GM19238 (cell line): Measurements from ENCODE around the gene TRAPPC14.

ENCODE experiments used
- DNase-seq: peaks from one replicate; pipeline ENCODE4 v3.0.0; 2011; ENCODE audit warnings: low spot score; ENCODE audit not compliant: insufficient read length

The TRAPPC14 gene

DNA sequence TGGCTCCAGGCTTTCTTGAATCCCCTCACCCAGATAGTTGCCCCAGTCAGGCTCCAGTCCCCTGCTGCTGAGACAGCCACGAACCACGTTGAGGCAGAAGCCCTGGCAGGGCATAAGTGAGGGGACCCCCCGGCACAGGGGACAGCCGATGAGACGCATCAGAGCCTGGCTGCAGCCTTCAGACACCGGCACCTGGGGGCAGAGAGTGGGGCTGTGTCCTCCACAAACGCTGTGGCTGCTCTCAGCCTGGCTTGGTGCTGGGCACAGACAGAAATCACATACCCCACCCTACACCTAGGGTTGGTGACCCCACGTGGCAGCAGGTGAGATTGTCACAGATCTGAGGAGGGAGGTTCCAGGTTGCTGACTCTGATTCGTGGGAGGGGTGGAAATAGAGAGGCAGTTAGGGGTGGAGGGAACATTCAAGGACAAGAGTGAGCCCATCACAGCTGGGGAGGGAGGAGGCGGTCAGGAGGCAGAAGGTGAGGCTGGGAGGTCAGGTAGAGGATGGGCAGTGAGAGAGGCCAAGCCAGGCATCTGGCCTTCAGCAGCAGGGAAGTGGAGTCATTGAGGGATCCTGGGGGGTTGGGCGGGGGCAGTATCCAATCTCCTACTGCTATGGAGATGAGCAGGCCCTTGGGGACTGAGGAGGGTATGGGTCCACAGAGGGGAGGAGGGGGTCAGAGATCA is 15.4 kb upstream of the TRAPPC14 start:
- no peak for DNase-seq

DNA sequence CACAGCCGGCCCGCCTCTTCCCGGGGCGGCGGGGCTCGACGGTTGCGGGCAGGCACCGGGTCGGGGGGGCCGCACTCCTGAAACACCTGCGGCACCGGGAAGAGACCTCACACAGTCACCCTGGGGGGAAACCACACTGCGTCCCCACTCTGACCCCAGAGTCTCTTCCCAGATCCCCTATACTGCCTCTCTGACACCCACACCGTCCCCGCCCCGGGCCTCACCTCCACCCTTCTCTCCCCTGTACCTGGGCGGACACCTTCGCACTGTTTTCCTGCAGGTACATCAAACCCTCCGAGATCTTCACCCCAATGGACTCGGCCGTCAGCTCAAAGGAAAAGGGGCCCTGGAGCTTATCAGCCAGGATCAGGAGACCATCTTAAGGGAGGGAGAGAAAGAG is 13.3 kb upstream of the TRAPPC14 start:
- no peak for DNase-seq

- DNase-seq, result no peak
Measured at GRCh38 chr7:100171087-100171681, 12.7 kb upstream of the TRAPPC14 start.

- DNase-seq, result no peak
Measured at GRCh38 chr7:100170101-100170897, 11.8 kb upstream of the TRAPPC14 start.

DNA sequence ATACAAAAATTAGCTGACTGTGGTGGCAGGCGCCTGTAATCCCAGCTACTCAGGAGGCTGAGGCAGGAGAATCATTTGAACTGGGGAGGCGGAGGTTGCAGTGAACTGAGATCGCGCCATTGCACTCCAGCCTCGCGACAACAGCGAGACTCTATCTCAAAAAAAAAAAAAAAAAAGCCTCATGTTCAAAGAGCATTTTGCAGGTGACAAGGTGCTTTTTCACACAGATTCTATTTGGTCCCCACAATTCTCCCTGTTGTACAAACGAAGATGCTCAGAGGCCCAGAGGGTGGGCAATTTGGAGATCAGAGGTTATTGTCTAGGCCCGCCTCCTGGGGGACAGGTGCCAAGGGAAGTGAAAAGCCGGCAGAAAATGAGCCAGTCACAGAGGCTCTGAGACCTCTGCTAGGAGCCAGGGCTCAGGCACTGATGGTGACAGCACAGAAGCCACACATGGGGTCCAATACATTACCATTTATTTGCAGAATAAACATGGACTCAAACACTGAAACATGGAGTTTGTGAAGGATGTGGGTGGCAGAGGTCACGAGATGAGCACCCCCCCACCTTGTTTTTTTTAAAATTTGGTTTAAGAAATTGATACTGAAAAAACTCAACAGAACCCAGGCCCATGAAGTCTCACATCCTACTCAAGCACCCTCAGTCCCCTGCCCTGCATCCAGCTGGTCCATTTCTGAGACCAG is 10.8 kb upstream of the TRAPPC14 start:
- DNase-seq, result no peak

GRCh38 chr7:100167912-100168323 is 9.4 kb upstream of the TRAPPC14 start:
- no peak for DNase-seq

DNA sequence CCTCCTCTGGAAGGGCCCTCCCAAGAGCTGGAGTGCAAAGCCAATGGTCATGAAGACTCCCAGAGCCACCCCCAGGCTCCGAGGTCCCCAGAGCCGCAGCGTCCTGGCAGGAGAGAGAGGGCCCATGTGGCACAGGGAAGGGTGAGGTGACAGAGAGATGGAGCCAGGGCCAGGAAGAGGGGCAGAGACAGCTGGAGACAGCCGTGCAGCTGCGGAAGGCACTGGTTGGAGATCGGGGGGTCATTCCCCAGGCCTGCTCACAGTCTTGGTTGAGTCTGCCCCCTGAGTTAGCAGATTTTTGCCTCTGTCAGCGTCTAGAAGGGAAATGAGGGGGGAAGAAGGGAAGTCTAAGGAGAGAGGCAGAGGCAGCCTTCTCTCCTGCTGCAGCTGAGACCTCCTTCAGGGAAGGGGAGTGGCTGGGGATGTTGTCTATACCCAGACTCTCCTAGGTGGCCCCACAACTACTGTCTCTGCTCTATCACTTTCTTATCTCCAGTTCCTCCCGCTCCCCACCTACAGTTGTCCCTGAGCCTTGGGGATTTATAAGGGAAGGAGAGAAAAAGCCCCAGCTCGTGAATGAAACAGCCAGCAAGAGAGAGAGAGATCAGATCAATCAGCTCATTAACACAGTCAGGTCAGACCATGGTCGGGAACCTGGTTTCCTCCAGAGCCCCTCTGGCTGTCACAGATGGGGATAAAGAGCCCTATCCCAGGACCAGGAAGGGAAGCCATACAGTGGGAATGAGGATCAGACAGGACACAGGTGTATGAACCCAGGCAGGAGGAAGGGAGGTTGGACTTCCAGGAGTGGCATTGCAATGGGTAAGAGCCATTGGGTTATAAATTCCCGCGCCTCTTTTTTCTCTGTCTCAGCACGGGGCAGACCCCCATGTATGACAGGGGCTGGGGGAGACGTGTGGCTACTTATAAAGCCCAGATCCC is 8.7 kb upstream of the TRAPPC14 start:
- no peak for DNase-seq

DNA sequence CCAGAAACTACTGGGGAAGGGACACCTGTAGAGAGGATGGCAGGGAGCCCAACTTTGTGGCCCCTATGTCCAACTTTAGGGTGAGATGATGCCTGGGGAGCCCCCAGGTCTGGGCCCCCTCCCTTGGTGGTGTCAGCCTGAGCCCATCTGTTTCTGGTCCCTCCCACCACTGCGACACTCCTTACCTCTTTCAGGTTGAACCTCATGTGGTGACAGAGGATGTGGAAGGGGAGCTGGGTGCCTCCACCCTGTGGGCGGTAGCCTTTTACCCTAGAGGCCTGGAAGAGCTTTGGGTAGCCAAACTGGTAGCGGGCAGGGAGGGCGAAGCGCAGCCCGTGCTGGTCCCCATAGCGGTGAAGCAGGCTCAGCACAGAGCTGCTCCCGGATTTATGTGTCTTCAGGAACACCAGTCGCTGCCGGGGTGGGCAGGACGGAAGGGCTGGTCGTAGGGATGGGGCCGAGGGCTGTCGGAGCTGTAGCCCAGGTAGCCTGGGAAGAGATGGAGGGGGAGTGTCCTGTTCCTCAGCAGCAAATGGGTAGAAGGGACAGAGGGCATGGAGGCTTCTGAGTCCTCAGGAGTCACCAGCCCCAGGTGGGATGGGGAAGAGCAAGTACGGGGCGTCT is 7.9 kb upstream of the TRAPPC14 start:
- no peak for DNase-seq

DNA sequence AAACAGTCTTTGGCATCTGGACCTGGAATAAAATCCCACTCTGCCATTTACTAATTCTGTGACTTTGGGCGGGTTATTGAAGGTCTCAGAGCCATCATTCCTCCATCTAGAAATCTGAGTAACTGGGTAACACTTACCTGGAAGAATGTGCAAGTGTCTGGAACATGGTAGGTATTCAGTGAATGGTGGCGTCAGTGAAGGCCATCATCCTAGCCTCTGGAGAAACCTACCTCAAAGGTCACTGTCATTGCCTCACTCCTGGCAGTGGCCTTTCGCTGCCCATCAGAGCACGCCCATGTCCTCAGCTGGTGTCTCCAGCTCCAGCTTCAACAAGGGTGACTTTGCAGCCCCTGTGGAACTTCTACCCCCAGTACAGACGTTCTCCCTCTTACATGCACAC is 5.3 kb upstream of the TRAPPC14 start:
- no peak for DNase-seq

DNA sequence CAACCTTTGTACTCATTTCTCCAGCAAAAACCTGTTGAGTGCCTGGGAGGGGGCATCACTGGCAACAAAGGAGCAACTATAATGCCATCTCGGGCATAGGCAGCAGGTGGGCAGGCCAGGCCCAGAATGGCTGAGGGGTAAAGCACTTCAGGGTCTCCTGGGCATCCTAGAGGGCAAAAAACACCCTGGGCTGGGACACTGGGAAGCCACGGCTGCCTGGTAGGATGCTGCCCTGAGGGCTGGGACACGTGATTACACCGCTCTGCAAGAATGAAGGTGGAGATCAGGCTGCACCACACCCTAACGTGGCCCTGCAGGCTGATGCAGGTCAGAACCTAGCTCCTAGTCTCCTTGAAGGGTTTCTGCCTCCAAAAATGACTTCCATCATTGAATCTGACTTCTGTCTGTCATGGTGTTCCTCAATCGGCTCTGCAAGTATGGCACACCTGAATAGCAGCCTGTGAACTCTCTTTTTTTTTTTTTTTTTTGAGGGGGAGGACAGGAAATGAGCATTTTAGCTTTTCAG is 4.5 kb upstream of the TRAPPC14 start:
- DNase-seq, result no peak

DNA sequence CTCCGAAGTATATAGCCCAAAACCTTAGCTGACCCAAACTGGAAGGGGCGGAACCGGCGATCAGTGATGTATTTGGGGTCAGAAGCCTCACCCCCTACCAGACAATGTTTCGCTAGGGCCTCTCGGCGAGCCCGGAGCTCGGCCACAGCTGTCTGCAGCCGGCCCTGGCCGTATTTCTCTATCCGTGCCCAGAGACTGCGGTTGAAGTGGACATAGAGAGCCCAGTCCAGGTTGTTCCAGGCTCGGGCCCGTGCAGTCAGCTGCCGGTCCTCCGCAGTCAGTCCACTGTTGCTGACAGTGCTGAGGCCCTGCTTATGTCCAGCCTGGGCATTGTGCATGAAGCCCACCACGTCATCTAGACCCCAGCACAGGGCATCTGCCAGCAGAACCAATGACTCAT is 1.5 kb upstream of the TRAPPC14 start:
- DNase-seq, result no peak

DNA sequence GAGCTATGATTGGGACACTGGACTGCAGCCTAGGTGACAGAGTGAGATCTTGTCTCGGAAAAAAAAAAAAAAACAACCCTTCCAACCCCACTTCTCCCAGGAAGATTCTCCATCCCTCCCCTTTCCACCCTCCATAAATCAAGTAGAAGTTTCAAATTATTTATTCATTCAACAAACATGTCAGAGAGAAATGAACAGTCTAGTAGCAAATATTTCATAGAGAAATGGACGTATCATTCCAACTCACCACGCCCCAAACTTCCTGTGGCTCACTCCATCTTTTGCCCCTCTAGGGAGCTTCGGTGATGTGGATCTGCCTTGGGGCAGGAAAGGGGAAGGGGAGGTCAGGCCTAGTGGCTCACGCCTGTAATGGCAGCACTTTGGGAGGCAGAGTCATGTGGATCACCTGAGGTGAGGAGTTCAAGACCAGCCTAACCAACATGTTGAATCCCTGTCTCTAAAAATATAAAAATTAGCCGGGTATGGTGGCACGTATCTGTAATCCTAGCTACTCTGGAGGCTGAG is 638 bp upstream of the TRAPPC14 start:
- DNase-seq, result no peak

DNA sequence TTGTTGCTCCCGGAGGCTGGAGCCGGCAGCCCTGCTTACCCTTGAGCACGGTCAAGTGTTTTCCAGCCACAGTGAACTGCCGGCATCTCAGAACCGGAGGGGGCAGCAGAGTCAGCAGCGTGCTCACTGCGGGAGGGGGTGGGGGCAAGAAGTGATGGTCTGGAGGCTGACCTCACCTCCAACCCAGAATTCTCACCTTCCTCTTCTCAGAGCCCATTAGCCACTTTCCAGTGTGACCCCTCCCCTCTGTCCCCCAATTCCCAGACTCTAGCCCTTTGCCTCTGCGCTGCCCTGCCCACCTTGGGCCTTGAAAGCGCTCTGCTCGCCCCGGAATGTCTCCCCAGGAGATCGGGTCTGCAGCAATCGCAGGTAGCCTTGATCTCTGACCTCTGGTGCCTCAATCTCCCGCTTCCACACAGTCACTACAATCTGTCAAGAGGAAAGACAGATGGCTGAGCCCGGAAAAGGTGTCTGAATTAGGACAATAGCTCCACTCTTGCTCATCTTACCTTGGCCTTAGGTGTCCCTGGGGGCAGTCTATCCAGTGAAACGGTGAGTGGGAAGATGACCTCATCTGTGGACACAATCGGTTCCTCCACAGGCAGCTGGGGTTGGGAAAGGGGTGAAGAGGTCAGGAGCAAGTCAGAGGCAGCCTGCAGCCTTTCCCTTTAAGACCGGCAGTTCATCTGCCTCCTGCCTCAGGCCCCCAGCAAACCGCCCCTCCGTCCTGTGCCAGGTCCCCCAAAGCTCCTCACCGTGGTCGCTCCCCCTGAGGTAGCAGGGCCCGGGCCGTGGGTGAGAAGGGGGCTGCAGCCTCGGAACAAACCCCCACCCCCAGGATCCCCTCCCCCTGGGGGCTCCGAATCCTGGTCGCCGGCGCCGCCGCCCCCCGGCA is 942 bp downstream of the TRAPPC14 start:
- no peak for DNase-seq

GRCh38 chr7:100157069-100157333 is 1.5 kb downstream of the TRAPPC14 start:
- no peak for DNase-seq

DNA sequence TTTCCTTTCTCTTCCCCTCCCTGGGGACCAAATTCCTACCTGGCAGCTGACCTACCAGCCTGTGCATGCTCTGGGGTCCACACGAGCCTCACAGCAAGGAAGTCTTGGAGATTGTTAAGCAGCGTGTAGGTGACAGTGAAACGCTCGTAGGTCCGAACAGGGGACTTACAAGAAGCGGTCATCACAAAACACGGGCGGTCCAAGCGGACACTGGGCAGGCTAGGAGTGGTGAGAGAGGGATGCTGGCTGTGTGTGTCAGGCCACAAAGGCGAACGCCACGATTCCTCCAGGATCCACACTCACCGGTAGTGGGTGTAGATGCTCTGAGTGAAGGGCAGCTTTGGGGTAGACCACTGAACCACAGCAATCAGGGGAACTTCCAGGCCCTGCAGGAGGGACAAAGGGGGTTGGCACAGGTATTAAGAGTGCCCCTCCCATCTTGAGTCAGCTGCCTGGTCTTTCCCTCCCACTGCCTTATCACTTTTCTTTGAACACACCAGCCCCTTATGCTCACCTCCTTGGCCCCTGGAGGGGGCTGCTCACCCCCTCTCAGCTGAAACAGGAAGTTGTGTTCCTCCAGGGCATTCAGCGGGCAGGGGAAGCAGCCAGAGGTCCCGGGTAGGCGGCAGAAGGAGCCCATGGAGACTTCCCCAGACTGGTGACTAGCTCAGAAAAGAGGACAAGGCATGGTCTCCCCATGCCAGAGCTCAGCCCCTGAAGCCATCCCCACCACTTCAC is 2.0 kb downstream of the TRAPPC14 start:
- no peak for DNase-seq

DNA sequence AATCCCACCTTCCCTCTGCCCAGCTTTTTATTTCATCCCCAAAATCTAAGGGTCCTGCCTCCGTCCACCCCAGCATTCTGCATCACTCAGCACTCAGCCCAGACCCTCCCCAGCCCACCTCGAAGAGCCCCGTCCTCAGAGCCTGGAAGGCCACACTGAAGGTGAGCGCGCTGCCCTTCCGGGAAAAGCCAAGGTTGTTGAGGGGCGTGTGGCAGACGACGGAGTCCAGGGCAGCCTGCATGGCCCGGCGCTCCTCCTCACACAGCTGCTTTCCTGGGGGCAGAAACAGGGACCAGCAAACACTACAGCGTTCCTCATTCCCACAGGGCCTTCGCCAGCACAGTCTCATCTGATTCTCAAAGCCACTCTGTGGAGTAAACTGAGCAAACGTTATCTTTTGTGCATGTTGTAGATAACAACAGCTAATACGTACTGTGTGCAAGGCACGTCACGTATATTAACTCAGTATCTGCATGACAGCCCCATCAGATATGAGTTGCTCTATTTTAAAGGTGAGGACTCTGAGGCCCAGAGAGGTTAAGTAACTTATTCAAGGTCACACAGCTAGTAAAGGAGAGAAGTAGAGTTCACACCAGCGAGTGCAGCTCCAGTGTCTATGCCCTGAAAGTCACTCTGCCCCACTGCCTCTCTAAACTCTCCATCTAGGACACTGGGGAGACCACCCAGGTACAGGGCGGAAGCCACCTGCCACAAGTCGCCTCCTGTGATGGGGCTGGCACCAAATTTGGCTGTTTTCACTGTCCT is 2.8 kb downstream of the TRAPPC14 start:
- no peak for DNase-seq

- DNase-seq, result no peak
Measured at GRCh38 chr7:100154651-100155491, 3.7 kb downstream of the TRAPPC14 start.
